Immature natural killer cell (primary cell): ENCODE measurements around the gene CBR4. TPM values are rescaled to one million over a fixed set of nuclear protein-coding genes. Genes with fewer than 3 reads are reported as not detected.

Source experiments
- DNase-seq, 3 donors: peaks; one replicate each; pipeline ENCODE4 v3.0.0; 2022; ENCODE audit warnings: mixed read lengths in 1 of 3
- H3K27ac Mint-ChIP-seq, 6 donors: one replicate each; pipeline ENCODE4 v1.8.0; 2020; ENCODE audit warnings: mixed read lengths in 6 of 6, mild to moderate bottlenecking in 5 of 6, inconsistent platforms in 4 of 6, moderate library complexity in 3 of 6
- H3K27me3 Mint-ChIP-seq, 3 donors: one replicate each; pipeline ENCODE4 v1.8.0; 2020 to 2021; ENCODE audit warnings: low read depth in 3 of 3, mild to moderate bottlenecking in 3 of 3, mixed read lengths in 3 of 3, moderate library complexity in 3 of 3, inconsistent platforms in 1 of 3
- H3K36me3 Mint-ChIP-seq, 3 donors: one replicate each; pipeline ENCODE4 v1.8.0; 2020; ENCODE audit warnings: mixed read lengths in 3 of 3, inconsistent platforms in 2 of 3, mild to moderate bottlenecking in 2 of 3
- H3K4me1 Mint-ChIP-seq, 2 donors: one replicate each; pipeline ENCODE4 v1.8.0; 2020; ENCODE audit warnings: inconsistent platforms in 2 of 2, mild to moderate bottlenecking in 2 of 2, mixed read lengths in 2 of 2, moderate library complexity in 1 of 2
- H3K4me3 Mint-ChIP-seq, 5 donors: one replicate each; pipeline ENCODE4 v1.8.0; 2020; ENCODE audit warnings: mild to moderate bottlenecking in 5 of 5, mixed read lengths in 5 of 5, inconsistent platforms in 3 of 5, moderate library complexity in 3 of 5
- H3K9me3 Mint-ChIP-seq, 6 donors: one replicate each; pipeline ENCODE4 v1.8.0; 2020; ENCODE audit warnings: mild to moderate bottlenecking in 6 of 6, mixed read lengths in 6 of 6, inconsistent platforms in 4 of 6, moderate library complexity in 3 of 6
- polyA plus RNA-seq, 3 donors: library from polyadenylated mRNA; unstranded; fragments of 300-500 nt; fragmentation: Illumina TruSeq; gene quantifications; one replicate each; pipeline ENCODE4 v1.2.3, GENCODE V29; 2021

Gene CBR4
- polyA plus RNA-seq, 3 donors from 2014 or later = 2.3 to 11.5 (median 7.6) TPM

DNA sequence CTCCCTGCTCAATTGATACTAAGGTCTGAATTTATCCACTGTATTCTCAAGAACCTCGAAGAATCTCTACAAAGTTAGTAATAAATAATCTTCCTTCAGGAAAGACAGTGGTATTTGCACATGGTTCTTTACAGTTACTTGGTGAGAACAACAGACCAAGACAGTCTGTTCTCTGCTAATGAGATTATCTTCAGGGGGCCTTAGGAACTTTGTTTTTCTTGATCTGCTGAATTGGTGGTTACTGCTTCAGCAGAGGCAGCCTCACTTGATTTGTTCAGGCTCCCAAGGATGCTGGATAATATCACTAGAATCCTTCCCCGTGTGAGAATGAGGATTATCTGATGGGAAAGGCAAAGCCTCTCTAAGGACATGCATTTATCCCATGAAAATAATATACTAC is 64.8 kb downstream of the CBR4 start:
- H3K4me3 Mint-ChIP-seq = no peak overlapping the region
- no peak for DNase-seq
- no peaks in the 10 kb centered on the region for H3K4me1 Mint-ChIP-seq
- H3K36me3 Mint-ChIP-seq = no peaks in the 10 kb centered on the region
- no peak overlapping the region for H3K27ac Mint-ChIP-seq
- H3K27me3 Mint-ChIP-seq = no peaks in the 10 kb centered on the region
- peaks cover 0 to 5% (median under 1%) of the 10 kb centered on the region in 6 donors for H3K9me3 Mint-ChIP-seq

DNA sequence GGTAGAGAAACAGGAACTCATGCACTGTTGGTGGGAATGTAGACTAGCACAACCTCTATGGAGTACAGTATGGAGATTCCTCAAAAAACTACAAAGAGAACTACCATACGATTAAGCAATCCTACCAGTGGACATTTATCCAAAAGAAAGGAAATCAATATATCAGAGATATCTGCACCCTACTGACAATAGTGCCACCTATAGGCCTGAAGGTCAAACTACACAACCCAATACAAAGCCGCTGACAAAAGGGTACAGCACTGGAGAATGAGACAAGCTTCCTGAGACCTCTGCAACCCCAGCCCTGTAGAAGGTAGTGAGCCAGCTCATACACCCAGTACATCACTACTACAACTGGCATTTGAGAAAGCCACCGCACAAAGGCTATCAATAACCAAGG is 67.1 kb downstream of the CBR4 start:
- peak in 2 of 3 donors; percentile 8 to 10 for DNase-seq
- no peaks in the 10 kb centered on the region for H3K4me1 Mint-ChIP-seq
- H3K4me3 Mint-ChIP-seq = no peak overlapping the region
- H3K9me3 Mint-ChIP-seq = peaks cover 5 to 10% (median 7%) of the 10 kb centered on the region in 6 donors
- peaks cover 5 to 8% (median 6%) of the 10 kb centered on the region in 3 donors for H3K36me3 Mint-ChIP-seq
- H3K27me3 Mint-ChIP-seq = no peaks in the 10 kb centered on the region
- no peak overlapping the region for H3K27ac Mint-ChIP-seq
